ENCODE results near the gene BRK1.

GRCh38 chr3:10106919-10107318 lies 8.6 kb upstream of the BRK1 start:
- TF ChIP-seq POLR2AphosphoS5 (IDR thresholded peaks at IDR 0.05; ENCODE audit: low read depth, low read length) (no peak), TAF1 (IDR thresholded peaks at IDR 0.05; ENCODE audit: borderline replicate concordance, low read depth, low read length) (no peak)

Measured in GM12892 (cell line).